NT2/D1 (cell line): ENCODE measurements around the gene KISS1R.

Experiments
- YY1 ChIP-seq: IDR thresholded peaks from 2 replicates; pipeline ENCODE4 v1.6.1; 2011; ENCODE audit not compliant: insufficient read length, insufficient read depth
- ZNF274 ChIP-seq: IDR thresholded peaks from 2 replicates; pipeline ENCODE4 v1.6.1; 2011; ENCODE audit warnings: mild to moderate bottlenecking, low read depth, low read length

DNA sequence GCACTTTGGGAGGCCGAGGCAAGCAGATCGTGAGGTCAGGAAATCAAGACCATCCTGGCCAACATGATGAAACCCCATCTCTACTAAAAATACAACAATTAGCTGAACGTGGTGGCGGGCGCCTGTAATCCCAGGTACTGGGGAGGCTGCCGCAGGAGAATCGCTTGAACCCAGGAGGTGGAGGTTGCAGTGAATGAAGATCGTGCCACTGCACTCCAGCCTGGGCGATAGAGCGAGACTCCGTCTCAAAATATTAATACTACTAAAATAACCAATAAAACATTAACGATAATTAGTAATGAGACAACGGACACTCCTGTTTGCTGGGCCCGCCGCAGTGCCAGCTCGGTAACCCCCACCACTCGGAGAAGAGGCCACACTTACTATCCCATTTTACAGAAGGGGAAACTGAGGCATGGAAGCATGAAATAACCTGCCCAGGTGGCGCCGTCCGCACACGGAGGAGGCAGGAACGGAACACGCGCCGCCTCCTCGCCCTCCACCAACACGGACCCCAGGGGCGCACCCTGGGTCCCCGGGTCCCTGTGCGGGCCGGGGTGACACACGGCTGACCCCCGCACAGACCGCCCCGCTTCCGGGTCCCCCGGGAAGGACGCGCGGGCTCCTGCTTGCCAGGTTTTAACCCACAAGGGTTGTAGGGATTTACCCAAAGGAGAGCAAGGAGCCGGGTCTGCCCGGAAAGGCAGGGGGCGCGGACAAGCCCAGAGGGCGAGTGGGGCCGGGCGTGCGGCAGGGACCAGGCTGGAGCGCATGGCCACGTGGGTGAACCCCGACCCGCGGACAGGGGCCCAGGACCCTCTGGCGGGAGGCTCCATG, 5.7 kb upstream of the KISS1R start:
- TF ChIP-seq ZNF274 (no peak), YY1 (no peak)
